AG10803 (cell line): ENCODE results near the gene DYRK1B.
"Not testable (repeated sequence)": the region's sequence is repeated elsewhere in the genome, so short reads cannot be mapped to it uniquely, and the experiment has no call there.

Experiments
- DNase-seq: peaks from one replicate; pipeline ENCODE4 v3.0.0; 2010; ENCODE audit warnings: low read depth
- H3K4me3 ChIP-seq: 2 replicates; pipeline ENCODE4 v1.5.1; 2011; ENCODE audit warnings: mild to moderate bottlenecking, low read length, control low read depth
- TF ChIP-seq, protein P1 (sequence below): conservative IDR thresholded peaks from 2 replicates; pipeline ENCODE4 v1.5.1; 2011; ENCODE audit warnings: mild to moderate bottlenecking, low read length, control low read depth, inconsistent platforms

DYRK1B gene

DNA sequence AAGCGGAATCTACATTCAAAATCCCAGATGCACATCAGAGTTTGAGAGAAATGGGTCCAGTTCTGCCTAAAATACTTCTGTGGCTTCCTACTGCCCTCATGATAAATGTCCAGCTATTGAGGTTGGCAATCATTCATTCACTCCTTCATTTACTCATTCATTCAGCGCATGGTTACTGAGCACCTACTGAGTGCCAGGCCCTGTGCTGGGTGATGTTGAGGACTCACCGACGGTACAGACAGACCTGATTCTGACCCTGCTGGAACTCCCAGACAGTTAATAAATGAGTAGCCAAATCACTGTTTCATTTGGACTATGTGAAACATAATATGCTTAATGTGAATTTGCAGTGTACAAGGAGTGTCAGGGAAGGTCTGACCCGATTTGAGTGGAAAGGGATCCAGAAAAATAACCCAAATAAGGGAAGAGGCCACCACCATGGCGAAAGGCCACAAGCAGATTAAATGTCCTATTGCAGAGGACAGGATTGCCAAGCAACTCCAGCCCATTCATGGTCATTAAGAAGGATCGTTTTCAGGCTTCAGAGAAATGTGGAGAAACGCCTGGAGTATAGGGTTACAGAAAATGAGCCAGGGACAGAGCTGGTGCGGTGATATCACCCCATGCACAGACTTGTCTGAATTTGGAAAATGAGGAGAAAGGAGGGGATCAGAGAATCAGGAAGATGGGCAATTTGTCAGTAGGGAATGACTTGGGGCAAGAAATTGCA is 20.5 kb downstream of the DYRK1B start:
- TF ChIP-seq, protein P1, sequence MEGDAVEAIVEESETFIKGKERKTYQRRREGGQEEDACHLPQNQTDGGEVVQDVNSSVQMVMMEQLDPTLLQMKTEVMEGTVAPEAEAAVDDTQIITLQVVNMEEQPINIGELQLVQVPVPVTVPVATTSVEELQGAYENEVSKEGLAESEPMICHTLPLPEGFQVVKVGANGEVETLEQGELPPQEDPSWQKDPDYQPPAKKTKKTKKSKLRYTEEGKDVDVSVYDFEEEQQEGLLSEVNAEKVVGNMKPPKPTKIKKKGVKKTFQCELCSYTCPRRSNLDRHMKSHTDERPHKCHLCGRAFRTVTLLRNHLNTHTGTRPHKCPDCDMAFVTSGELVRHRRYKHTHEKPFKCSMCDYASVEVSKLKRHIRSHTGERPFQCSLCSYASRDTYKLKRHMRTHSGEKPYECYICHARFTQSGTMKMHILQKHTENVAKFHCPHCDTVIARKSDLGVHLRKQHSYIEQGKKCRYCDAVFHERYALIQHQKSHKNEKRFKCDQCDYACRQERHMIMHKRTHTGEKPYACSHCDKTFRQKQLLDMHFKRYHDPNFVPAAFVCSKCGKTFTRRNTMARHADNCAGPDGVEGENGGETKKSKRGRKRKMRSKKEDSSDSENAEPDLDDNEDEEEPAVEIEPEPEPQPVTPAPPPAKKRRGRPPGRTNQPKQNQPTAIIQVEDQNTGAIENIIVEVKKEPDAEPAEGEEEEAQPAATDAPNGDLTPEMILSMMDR: no peak
- DNase-seq: no peak
- no peak overlapping the region for H3K4me3 ChIP-seq

DNA sequence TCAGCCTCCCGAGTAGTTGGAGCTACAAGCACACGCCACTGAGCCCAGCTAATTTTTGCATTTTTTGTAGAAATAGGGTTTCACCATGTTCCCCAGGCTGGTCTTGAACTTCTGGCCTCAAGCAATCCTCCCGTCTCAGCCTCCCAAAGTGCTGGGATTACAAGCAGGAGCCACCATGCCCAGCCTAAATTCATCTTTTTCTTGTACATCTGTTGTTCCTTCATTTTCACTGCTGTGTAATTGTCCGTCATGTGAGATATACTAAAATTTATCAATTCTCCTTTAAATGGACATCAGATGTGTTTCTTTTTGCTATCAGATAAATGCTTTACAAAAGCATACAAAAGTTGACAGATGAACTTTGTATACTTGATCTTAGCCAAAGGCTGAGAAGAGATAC is 22.9 kb downstream of the DYRK1B start:
- TF ChIP-seq, protein P1: no peak
- no peak for DNase-seq
- no peak overlapping the region for H3K4me3 ChIP-seq

DNA sequence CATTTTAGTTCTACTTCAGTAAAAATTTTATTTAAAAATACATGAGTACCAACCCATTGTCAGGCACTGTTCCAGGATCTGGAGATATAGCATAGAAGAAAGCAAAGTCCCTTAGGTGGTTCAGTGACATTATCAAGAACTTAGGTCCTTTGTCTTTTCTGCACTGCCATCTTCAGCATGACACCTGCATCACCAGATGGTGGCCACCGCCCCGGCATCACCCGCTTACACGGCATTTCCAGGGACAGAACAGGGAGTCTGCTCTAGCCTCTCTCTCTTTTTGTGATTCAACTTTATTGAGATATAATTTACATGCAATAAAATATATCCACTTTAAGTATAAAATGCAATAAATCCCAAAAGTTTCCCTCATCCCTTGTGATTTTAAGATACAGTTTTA is 23.5 kb downstream of the DYRK1B start:
- H3K4me3 ChIP-seq: no peak overlapping the region
- DNase-seq: no peak

DNA sequence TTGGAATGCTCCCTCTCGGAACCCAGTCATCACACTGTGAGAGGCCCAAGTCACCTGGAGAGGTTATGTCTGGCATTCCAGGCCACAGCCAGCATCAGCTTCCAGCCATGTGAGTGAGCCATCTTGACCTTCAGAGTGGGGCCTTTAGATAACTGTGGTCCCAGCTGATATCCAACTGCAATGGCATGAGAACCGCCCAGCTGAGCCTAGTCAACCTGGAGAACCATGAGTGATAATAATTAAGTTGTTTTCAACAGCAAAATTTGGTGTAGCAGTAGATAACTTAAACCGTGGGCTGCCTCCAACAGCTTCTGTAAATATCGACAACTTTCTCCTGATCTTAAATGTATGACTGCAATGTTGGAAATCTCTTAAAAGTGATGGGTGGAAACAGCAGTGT is 24.6 kb downstream of the DYRK1B start:
- H3K4me3 ChIP-seq: no peak overlapping the region
- DNase-seq: no peak
- TF ChIP-seq, protein P1: no peak

More for the DNA sequence above, 23.5 kb downstream of the DYRK1B start:
- TF ChIP-seq, protein P1: no peak

DNA sequence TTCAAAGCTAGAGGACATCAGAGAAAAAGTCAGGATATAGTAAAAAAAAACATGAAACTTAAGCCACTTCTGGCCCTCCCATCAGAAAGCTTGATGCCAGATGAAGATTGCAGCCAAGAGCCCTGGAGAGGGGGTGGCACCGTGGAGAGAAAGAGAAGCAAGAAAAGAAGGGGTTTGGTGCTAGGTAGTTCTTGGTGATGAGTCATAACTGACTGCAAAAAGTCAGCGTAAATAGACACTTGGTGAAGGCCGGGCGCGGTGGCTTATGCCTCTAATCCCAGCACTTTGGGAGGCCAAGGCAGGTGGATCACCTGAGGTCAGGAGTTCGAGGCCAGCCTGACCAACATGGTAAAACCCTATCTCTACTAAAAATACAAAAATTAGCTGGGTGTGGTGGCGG is 25.3 kb downstream of the DYRK1B start:
- H3K4me3 ChIP-seq, DNase-seq: not testable (repeated sequence)

DNA sequence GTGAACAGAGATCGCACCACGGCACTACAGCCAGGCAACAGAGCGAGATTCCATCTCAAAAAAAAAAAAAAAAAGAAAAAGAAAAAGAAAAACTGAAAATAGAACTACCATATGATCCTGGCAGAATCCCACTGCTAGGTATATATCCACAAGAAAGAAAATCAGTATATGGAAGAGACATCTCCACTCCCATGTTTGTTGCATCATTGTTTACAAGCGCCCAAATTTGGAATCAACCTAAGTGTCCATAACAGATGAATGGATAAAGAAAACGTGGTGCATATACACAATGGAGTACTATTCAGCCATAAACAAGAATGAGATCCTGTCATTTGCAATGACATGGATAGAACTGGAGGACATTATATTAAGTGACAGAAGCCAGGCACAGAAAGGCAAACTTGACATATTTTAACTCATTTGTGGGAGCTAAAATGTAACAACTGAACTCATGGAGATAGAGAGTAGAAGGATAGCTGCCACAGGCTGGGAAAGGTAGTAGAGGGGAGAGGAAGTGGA is 26.1 kb downstream of the DYRK1B start:
- no peak overlapping the region for H3K4me3 ChIP-seq
- TF ChIP-seq, protein P1: no peak
- no peak for DNase-seq

DNA sequence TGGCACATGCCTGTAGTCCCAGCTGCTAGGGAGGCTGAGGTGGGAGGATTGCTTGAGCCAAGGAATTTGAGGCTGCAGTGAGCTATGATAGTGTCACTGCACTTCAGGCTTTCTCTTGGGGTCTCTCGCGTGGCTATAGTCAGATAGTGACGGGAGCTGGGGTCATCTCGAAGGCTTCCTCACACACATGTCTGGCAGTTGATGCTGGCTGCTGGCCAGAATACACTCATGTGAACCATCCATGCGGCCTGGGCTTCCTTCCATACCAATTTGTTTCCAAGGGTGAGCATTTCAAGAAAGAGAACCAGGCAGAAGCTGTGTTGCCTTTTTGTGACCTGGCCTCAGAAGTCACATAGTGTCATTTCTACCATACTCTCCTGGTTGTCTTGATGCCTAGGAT is 28.9 kb downstream of the DYRK1B start:
- TF ChIP-seq, protein P1: no peak

More for the DNA sequence above, 28.9 kb downstream of the DYRK1B start:
- no peak for DNase-seq
- no peak overlapping the region for H3K4me3 ChIP-seq
